NCI-H748 (cell line): ENCODE data around the gene SH3RF3.

Experiments
- DNase-seq: peaks from one replicate; lab custom pipeline; 2025; ENCODE audit not compliant: unreplicated experiment; lab: John Stamatoyannopoulos, UW

The SH3RF3 gene

GRCh38 chr2:109348190-109348589 is 219.2 kb downstream of the SH3RF3 start:
- no peak for DNase-seq

DNA sequence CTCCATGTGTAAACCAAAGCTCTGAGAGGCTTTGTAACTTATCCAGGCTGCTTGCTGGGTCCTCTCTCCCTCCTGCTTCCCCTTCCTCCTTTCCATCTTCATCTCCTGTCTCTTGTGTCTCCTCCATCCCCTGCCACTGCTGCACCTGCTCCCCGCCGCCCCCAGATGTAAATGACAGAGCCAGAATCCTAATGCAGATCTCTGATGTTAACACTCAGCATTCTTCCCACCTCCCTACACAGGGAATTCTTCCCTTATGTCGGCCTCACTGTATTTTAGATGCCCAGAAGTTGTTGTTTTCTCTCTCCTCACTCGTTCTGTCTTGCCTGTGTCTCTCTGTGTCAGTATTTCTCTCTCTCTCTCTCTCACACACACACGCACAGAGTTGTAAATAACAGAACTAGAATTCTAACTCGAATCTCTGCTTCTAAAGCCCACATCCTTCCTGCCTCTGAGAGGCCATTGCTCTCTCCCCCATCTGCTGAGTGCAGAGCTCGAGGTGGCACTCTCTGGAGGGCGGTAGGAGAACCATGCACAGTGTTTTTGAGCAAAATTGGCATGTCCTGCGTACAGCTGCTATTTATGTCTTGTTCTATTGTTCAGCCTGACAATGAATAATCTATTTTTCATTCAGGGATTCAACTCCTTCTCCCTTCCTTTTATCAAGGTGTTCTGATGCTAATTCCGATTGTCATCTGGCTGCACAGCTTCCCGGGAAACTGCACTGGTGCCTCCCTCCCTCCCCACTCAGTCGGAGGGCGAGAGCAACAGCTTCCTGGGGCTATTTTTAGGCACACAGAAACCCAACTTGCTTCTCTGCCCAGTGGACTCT is 219.9 kb downstream of the SH3RF3 start:
- no peak for DNase-seq

- DNase-seq = no peak
Measured at GRCh38 chr2:109349503-109350465, 220.8 kb downstream of the SH3RF3 start.

DNA sequence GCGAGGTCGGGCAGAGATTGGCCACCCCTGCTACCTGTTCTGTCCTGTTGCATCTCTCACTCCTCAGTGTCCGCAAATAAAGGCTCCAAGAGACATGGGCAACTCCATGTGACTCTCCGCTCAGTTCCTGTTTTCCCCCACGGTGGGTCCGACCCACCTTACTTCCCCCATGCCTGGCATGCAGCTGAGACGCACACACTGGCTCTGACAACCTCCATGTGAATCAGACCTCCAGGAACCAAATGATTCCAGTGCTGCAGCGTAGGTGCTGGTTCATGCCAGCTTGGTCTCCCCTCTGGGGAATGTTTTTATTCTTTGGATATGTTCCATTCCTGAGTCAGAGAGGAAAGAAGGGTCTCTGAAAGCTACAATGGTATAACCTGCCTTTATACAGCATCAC is 221.5 kb downstream of the SH3RF3 start:
- DNase-seq = no peak

GRCh38 chr2:109351164-109351756 is 222.3 kb downstream of the SH3RF3 start:
- DNase-seq = no peak

DNA sequence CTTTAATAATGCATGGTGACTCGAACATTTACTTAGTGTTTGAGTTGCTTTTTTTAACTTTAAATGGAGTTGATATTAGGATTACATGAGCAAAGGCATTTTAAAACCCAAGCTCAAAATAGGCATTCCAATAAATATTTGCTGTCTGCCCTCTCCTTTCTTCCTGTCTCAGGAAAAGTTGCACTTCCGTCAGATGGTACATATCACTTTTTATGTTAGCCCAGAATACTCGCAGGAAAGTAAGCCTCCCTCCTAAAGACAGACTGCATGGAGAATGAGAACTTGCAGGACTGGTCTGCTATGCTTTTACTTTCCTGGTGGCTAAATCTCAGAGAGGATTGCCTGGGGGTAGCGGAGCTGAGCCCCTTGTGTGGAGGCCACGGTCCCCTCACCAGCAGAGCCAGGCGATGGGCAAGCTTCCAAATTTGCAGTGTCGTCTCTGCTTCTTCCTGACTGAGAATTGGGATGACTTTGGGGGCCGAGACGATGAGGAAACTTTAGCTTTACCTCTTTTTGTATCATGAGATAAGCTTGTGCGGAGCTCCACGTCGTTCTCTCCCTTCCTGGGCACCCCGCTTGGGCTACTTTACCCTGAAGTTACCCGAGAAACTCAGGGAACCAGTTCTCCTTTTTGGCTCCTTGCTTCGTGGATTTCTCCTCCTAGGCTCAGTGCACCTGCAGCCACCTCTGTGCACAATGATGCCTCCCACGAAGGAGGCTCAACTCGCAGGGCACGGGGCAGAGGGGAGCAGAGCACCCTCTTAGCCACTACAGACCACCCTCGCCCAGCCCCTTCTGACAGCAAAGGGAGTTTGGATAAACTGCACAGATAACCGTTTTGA is 223.3 kb downstream of the SH3RF3 start:
- no peak for DNase-seq

GRCh38 chr2:109352898-109353689 is 224.1 kb downstream of the SH3RF3 start:
- no peak for DNase-seq

GRCh38 chr2:109353806-109354745 is 225.1 kb downstream of the SH3RF3 start:
- no peak for DNase-seq

- no peak for DNase-seq
Measured at GRCh38 chr2:109355192-109355843, 226.3 kb downstream of the SH3RF3 start.

DNA sequence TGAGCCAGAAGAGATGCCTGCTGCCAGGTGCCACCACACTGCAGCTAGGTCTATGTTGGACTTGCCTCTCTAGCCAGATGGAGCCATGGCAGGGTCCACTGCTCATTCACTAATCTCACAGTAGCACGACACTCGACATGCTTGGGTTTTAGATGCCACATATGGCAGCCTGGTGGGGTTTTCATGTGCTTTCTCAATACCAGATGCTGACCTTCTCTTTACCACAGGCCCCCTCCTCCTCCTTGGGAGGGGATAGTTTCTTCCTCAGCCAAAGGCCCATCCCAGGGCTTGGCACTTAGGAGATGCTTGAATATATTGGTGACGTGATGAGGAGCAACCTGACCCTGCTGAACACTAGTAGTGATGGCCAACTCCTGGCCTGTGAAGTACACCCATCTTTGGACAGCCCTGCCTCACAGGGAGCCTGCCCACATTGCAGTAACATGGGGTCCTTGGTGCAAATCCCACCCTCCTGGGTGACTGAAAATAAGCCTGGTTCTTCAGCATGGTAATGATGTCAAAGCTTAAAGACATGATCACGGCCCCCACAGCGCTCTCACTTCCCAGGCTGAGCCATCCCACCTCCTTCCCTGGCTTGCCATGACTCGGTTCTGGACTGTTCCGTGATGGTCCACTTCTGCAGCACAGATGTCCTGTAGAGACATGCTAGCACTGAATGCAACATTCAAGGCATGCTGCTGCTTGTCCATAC is 227.5 kb downstream of the SH3RF3 start:
- DNase-seq = no peak

DNA sequence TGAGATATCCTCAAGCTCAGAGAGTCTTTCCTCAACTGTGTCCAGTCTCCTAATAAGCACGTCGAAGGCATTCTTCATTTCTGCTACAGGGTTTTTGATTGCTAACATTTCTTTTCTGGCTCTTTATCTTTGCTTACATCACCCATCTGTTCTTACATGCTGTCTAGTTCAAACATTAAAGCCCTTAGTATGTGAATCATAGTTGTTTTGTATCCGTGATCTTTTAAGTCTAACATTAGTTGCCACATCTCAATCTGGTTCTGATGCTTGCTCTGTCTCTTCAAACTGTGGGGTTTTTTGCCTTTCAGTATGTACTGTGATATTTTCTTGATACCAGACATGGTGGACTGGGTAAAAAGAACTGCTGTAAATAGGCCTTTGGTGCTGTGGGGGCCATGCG is 235.2 kb downstream of the SH3RF3 start:
- no peak for DNase-seq

GRCh38 chr2:109365131-109365530 is 236.1 kb downstream of the SH3RF3 start:
- no peak for DNase-seq

GRCh38 chr2:109367683-109368082 is 238.7 kb downstream of the SH3RF3 start:
- no peak for DNase-seq

- DNase-seq = no peak
Measured at GRCh38 chr2:109368798-109369197, 239.8 kb downstream of the SH3RF3 start.

DNA sequence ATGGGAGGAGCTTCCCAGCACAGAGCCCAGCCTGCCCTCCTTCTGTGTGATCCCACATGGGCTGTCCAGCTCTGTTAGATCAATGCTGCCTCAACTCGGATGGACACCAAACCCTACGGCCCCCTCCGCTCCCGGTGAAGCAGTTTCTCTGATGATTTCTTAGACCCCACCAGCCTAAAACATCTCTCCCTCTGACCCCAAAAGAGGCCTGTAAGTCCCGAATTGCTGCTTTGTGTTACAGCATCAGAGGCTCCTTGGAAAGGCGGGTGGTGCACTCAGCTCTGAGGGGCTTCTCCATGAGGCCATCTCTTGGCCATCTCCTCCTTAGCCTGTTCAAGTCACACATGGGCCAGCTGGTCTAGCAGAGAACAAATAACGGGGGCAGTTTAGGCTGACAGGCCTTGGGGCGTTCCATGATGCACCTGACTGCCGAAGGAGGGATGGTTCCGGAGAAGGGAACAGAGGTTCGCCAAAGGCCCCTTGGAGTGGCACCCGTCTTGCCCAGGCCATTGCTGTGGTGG is 240.7 kb downstream of the SH3RF3 start:
- no peak for DNase-seq

DNA sequence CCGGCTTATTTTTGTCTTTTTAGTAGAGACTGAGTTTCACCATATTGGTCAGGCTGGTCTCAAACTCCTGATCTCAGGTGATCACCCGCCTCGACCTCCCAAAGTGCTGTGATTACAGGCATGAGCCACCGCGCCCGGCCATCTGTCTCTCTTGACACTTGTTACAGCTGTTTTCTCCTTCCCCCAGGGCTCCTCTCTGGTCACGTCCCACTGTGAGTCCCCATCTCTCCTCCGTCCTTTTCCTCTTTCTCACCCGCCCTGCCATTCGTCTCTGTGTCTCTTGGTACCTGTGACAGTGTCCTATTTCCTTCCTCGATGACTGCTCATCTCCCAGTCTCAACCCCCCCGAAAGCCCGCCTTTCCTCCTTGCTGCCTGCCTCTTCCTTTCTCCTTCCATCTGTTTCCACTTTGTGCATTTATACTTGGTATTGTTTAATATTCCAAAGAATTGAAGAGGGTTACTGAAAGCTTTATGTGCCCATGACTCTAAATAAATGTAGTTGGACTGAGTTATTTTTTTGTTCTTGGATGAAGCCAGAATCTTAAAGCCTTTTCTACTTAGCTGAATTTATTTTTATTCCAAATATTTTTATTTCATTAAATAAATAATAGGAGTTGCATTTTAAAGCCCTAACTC is 241.5 kb downstream of the SH3RF3 start:
- no peak for DNase-seq
